ENCODE data around the gene NRXN3. TPM values are rescaled to one million over a fixed set of nuclear protein-coding genes. Genes with fewer than 3 reads are reported as not detected.
A peak's percentile ranks its signal among the peaks of the same experiment; 100 is the strongest.

NRXN3 gene
- total and polyA plus RNA-seq, 2 of the 4 experiments (the other 2 are of a cell fraction) = 4.8 to 25.1 TPM

DNA sequence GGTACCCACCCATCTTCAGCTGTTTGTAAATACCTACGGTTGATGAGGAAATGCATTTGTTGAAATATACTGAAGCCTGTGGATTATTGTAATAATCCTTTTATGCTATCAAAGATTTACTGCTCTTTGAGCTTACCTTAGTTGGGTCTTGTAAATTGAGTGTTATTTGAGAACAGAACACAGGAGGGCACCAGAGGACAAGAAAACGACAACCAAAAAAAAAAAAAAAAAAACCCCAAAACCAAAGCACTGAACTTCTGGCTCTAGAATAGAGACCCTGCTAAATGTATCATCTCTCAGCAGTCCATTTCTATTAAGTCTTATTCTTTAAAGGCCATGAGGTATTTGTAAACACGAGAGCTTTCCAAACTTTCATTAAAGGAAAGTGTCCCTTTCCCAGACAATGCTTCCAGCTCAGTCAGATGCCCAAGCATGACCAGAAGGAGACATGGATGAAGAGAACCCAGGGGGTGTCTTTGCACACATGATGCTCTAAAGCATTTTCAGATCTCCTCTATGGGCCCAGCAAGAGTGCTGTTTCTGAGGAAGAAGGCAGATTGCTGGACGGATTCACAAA is 763.9 kb downstream of the NRXN3 start:
- Histone ChIP-seq H3K9me3 (ENCODE audit: control insufficient read depth, insufficient read depth, low read length) (no peaks in the 10 kb centered on the region), H2AK9ac (replicated peaks; ENCODE audit: low read depth, low read length, poor library complexity) (no peak overlapping the region), H3K4me3 (ENCODE audit: insufficient read depth, low read depth, low read length) (no peak overlapping the region), H3K14ac (replicated peaks; ENCODE audit: low read depth, low read length) (no peak overlapping the region), H3K56ac (ENCODE audit: extremely low read depth, insufficient read depth, low read length) (no peak overlapping the region), H3K9ac (ENCODE audit: low read depth, low read length) (no peak overlapping the region), H4K91ac (ENCODE audit: insufficient read depth, low read depth, low read length) (no peak overlapping the region), H3K23ac (ENCODE audit: low read depth, low read length) (no peak overlapping the region), H3K4me2 (ENCODE audit: low read depth, low read length) (no peak overlapping the region), H4K5ac (ENCODE audit: low read depth, low read length) (no peak overlapping the region), H2AK5ac (ENCODE audit: low read depth, low read length) (no peak overlapping the region), H3K9me1 (ENCODE audit: insufficient read depth, low read length) (no peaks in the 10 kb centered on the region), H3K18ac (ENCODE audit: low read depth, low read length) (no peak overlapping the region), H4K20me1 (ENCODE audit: insufficient read depth, low read length) (no peaks in the 10 kb centered on the region), H2BK20ac (ENCODE audit: low read depth, low read length) (no peak overlapping the region), H3K27me3 (ENCODE audit: control insufficient read depth, insufficient read depth, low read length) (peaks cover 2% of the 10 kb centered on the region; the same call in 1 of the 2 replicates), H2BK120ac (ENCODE audit: low read depth, low read length) (no peak overlapping the region), H3K79me1 (ENCODE audit: low read depth in 1 of 2, low read length in 2 of 2) (no peaks in the 10 kb centered on the region), H4K8ac (ENCODE audit: low read depth in 2 of 2, low read length in 2 of 2) (no peak overlapping the region), H3K4ac (ENCODE audit: low read depth, low read length) (no peak overlapping the region), H3K36me3 (ENCODE audit: control insufficient read depth, insufficient read depth, low read length) (no peaks in the 10 kb centered on the region), H2BK15ac (ENCODE audit: low read depth, low read length) (no peak overlapping the region), H3K4me1 (ENCODE audit: control insufficient read depth, insufficient read depth, low read length) (no peaks in the 10 kb centered on the region), H3K27ac (ENCODE audit: insufficient read depth, low read length) (no peak overlapping the region), H2BK5ac (ENCODE audit: low read depth, low read length, poor library complexity, severe bottlenecking) (no peak overlapping the region), H2AFZ (replicated peaks; ENCODE audit: low read length, poor library complexity) (no peak overlapping the region)
- dilution Hi-C loops (cut with HindIII; ENCODE audit: low sequenced_read_pairs, unreplicated experiment) (no loop called here), intact Hi-C loops (cut with micrococcal nuclease) (loop anchor here (1.0 to 5.0 kb wide), 2 partner anchors 1122 to 1928 kb away; no protein-coding TSS in a partner anchor), in situ Hi-C loops (cut with MboI; ENCODE audit: low sequenced_read_pairs) (no loop called here)
- no peak for TF ChIP-seq CHD1 (IDR thresholded peaks at IDR 0.05; ENCODE audit: low read depth, low read length)
- TF ChIP-seq RAD21 (IDR thresholded peaks at IDR 0.05; ENCODE audit: low read length) = peak; percentile 86
- TF ChIP-seq SMC3 (IDR thresholded peaks at IDR 0.05; ENCODE audit: low read depth, low read length) = peak; percentile 67
- TF ChIP-seq, protein P1, sequence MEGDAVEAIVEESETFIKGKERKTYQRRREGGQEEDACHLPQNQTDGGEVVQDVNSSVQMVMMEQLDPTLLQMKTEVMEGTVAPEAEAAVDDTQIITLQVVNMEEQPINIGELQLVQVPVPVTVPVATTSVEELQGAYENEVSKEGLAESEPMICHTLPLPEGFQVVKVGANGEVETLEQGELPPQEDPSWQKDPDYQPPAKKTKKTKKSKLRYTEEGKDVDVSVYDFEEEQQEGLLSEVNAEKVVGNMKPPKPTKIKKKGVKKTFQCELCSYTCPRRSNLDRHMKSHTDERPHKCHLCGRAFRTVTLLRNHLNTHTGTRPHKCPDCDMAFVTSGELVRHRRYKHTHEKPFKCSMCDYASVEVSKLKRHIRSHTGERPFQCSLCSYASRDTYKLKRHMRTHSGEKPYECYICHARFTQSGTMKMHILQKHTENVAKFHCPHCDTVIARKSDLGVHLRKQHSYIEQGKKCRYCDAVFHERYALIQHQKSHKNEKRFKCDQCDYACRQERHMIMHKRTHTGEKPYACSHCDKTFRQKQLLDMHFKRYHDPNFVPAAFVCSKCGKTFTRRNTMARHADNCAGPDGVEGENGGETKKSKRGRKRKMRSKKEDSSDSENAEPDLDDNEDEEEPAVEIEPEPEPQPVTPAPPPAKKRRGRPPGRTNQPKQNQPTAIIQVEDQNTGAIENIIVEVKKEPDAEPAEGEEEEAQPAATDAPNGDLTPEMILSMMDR (conservative IDR thresholded peaks at IDR 0.05; ENCODE audit: low read depth, low read length) = peak; percentile 72
- no TSS peak for BruUV-seq (replicated peaks)
- ATAC-seq (ENCODE audit: low read depth) (peak; percentile 60), DNase-seq (peak; percentile 49)
- ChIA-PET CTCF (interaction anchor here (0.6 to 2.3 kb wide), 14 partner anchors 9 to 1494 kb away, joined by 3 to 9 read pairs (median 4); no protein-coding TSS in a partner anchor), POLR2A (ENCODE audit: unreplicated experiment) (interaction anchor here (0.6 kb wide), 1 partner anchor 648 kb away, joined by 8 read pairs; no protein-coding TSS in a partner anchor)
- WGBS, 2 experiments (ENCODE audit: extremely low coverage in 2 of 2, insufficient read length in 1 of 2) = no CpG with 5 or more reads among the region's 4 CpGs

All from IMR-90 (cell line).